ENCODE measurements around the gene RBM7.
A peak's percentile ranks its signal among the peaks of the same experiment; 100 is the strongest.

Gene RBM7

GRCh38 chr11:114397349-114397982 lies 3.0 kb upstream of the RBM7 start:
- DNase-seq, result no peak

GRCh38 chr11:114398303-114398920 lies 2.1 kb upstream of the RBM7 start:
- DNase-seq, result no peak

- no peak for DNase-seq
These were observed 813 bp upstream of the RBM7 start for GRCh38 chr11:114399490-114400215.

DNA sequence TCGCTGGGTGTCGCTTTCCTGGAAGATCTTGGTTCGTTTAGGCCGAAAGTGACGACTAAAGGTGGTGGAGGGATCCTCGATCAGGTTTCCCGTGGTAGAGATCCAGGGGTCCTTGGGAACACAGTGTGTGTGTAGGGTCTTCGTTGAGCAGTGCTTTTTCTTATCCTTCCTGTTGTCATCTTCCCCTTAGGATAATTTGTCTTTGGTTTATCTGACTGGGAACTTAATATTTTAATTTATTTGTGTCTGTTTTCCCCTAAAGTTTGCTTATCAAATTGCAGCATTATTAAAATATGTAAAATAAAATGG lies 403 bp downstream of the RBM7 start:
- no peak for DNase-seq

DNA sequence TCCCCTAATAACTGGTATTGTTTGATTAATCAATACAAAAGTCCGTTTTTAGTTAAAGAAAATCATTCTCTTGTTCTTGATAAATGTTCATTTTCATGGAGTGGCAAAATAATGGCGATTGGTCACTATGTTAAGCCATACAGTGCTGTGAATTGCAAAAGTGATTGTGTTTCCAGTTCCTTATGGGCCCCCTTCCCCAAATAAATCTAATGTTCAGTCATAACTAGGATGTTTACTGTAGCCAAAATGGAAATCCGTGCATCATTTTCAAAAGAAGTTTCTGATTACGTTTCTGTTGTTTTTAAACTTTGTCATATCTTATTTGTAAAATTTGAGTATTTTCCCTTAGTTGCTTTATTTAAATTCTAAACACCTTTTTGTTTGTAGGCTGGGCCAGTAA lies 845 bp downstream of the RBM7 start:
- no peak for DNase-seq

- DNase-seq, result no peak
These were observed 12.5 kb downstream of the RBM7 start for GRCh38 chr11:114412946-114413345.

GRCh38 chr11:114413958-114414357 lies 13.5 kb downstream of the RBM7 start:
- no peak for DNase-seq

- no peak for DNase-seq
These were observed 16.0 kb downstream of the RBM7 start for GRCh38 chr11:114416441-114416961.

DNA sequence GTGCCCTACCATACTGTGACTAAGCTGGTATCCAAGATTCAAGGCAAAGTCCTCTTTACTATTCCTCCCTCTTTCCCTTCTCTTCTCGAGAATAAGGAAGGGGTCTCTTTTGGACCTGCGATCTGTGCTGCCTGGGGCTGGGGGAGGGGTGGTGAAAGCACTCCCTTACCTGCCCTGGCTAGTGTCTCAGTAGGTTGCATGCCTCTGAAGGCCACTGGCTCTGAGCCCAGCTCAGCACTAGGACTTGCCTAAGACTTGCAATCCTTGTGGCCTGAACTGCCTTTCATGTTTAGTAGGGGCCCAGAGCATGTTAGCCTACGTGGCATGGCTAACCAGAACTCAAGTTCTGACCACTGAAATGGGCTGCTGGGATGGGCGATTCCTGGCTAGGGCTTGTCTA lies 25.8 kb downstream of the RBM7 start:
- no peak for DNase-seq

DNA sequence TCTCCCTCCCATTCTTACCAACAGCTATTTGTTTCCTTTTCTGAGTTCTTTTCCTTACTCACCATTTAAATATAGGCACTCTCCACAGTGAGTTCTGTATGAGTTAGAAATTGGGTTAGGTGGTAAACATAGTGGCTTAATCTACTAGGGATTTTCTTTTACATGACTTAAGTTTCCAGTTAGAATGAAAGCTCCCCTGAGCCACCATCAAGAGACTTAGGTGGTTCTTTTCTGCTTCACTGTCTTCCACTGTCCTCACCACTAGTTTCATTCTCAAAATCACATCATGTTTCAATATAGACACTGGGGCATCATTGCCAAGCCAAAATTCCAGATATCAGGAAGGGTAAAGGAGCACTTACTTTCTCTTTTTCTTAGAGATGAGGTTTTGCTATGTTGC lies 29.8 kb downstream of the RBM7 start:
- no peak for DNase-seq

DNA sequence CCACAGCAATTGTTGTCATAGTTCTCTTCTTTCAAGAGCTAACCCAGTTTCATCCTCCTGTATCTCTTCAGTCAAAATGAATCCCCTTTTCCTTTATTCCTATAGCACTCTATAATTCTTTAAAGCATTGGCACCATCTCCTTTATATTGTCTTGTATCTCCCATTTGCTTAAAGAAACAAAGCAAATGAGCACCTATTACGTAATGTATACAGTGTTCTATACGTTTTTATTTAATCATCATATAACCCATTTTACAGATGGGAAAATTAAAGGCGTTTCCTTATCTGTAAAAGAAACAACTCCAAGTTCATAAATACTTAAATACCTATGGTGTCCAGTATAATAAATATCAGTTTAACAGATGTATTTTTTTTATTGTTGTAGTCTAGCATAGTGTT lies 32.4 kb downstream of the RBM7 start:
- DNase-seq, result no peak

- DNase-seq, result no peak
These were observed 32.9 kb downstream of the RBM7 start for GRCh38 chr11:114433376-114433775.

- DNase-seq, result no peak
These were observed 37.8 kb downstream of the RBM7 start for GRCh38 chr11:114438303-114438702.

GRCh38 chr11:114439229-114440120 lies 39.0 kb downstream of the RBM7 start, which contains the start of gene REXO2:
Gene REXO2 (plus strand): TSS chr11:114439467. CDS start chr11:114439529, 62 bp downstream.
- peak; percentile 96 for DNase-seq

DNA sequence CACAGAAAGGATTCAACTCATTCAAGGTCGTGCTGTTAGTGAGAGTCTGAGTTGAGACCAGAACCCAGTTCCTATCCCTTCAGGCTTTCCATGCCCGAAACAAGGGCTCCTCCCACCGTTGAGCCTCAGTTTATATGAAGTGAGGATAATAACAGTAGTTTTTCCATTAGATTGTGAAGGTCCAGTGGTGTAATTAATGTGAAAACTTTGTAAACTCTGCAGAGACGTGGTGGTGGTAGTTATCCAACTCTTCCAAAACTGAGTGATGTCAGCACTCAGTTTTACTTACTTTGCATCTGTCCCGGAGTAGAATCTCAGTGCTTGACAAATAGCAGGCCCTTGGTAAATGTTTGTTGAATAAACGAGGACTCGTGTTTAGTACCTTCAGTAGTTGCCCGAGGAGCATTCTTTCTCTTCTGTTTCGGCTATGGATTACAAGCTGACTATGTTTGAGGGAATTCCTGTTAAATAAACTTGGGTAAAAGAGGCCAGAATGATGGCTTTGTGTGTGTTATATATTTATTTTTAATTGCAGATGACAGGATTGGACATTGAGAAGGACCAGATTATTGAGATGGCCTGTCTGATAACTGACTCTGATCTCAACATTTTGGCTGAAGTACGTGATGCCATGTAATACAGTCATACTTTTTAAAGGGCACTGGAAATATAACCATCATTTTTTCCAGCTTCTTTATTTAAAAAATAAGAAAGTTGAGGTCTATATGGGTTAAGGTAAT lies 39.8 kb downstream of the RBM7 start:
- no peak for DNase-seq

DNA sequence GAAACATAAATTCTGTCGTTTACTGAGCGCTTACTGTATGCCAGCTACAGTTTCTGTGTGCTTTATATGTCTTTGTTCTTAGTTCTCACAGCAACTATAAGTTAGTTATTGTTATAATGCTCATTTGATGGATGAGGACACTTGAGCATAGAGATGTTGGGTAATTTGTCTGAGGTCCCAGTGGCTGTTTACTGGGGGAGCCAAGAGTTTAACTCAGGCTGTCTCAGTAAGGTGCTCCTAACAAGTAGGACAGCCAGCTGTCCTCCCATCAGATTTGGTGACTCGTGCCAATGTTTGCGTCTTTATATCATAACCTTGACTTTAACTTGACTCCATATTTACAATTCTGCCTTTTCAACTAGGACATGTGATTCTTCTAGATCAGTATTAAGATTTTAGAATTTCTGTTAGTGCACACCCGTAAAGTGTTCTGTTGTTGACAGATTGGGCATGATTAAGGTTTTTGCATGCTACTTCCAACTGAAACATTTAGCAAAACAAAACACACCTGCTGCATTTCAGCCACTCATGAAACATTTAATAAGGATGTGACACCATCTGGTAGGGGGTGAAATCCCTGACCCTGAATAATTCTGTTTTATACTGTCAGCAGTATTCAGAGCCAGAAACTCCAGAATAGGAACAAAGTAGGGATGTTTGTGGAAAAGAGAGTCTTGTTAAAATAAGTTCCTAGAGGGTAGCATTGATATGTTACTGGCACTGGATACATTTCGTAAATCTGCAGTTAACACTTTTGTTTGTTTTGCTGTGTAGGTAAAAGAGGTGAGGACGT lies 40.7 kb downstream of the RBM7 start:
- no peak for DNase-seq

DNA sequence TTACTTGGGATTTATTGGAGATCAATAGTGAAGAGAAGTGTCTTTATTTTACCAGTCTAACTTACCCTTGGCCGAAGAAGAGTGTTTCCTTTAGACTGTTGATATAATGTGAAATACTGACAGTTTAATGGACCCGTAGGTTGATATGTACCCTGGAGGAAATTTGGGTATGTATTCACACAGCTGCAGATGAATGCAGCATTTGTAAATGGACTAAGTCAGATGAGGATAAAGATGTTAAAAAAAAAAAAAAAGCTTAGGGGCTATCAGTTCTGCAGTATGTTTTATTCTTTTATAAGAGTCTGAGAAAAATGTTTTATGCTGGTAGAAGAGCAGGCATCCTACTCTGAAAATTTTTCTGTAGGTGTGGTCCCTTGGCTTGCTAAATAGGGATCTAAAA lies 41.5 kb downstream of the RBM7 start:
- no peak for DNase-seq

- DNase-seq, result no peak
These were observed 42.1 kb downstream of the RBM7 start for GRCh38 chr11:114442536-114442935.

GRCh38 chr11:114447444-114447843 lies 47.0 kb downstream of the RBM7 start:
- no peak for DNase-seq

DNA sequence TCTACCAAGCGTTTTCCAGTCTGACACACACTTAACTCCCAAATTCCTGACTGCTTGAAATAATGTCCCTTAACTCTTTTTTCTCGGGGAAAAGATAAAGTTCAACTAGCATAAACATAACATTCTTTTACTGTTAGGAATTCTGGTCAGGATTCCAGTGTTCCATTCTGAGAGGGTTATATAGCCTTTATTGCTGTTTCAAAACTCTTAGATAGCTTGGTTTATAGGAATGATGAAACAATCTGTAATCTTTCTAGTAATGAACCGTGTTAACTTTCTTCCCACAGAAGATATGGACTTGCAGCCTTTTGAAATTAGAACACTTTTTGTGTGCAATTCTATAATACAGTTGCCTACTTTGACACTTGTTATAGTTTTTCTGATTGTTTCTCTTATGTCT lies 47.4 kb downstream of the RBM7 start:
- DNase-seq, result no peak

- DNase-seq, result no peak
These were observed 48.5 kb downstream of the RBM7 start for GRCh38 chr11:114448749-114449482.
